GM06990 (cell line): ENCODE results near the gene CD52.

Experiments used
- DNase-seq: peaks from one replicate; pipeline ENCODE4 v3.0.0-alpha.2; 2011; ENCODE audit not compliant: insufficient read length; ENCODE audit errors: extremely low read depth
- H3K27me3 ChIP-seq: replicated peaks from 2 replicates; pipeline ENCODE4 v1.6.0; 2011; ENCODE audit warnings: low read length; ENCODE audit not compliant: control insufficient read depth, insufficient read depth
- H3K36me3 ChIP-seq: 2 replicates; pipeline ENCODE4 v1.5.1; 2011; ENCODE audit warnings: low read length; ENCODE audit not compliant: control insufficient read depth, insufficient read depth
- H3K4me3 ChIP-seq: replicated peaks from 2 replicates; pipeline ENCODE4 v1.5.1; 2011; ENCODE audit warnings: low read depth, mild to moderate bottlenecking, control low read depth, low read length
- TF ChIP-seq, protein P1 (sequence below): IDR thresholded peaks from 2 replicates; pipeline ENCODE4 v1.5.1; 2011; ENCODE audit warnings: low read length, control low read depth, mild to moderate bottlenecking, inconsistent platforms; ENCODE audit not compliant: insufficient read depth, poor library complexity, severe bottlenecking

The CD52 gene

DNA sequence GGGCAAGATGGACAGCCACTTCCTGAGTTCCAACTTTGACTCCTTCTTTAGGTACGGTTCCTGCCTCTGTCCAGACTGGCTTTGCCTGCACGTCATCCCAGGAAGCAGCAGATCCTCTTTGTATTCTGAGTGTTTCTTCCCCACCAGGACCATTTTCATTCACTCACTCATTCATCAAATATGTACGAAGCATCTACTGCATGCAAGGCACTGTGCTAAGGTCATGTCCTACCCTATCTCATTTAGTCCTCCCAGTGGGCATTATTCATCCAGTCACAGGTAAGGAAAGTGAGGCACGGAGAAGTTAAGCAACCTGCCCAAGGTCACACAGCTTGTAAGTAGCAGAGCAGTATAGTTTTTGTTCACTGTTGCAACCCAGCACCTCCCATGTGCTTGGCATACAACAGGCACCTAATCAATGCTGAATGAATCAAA lies 22.3 kb downstream of the CD52 start:
- Histone ChIP-seq H3K36me3 (no peaks in the 10 kb centered on the region), H3K27me3 (no peaks in the 10 kb centered on the region; the same call in 1 of the 2 replicates), H3K4me3 (no peak overlapping the region)
- TF ChIP-seq, protein P1, sequence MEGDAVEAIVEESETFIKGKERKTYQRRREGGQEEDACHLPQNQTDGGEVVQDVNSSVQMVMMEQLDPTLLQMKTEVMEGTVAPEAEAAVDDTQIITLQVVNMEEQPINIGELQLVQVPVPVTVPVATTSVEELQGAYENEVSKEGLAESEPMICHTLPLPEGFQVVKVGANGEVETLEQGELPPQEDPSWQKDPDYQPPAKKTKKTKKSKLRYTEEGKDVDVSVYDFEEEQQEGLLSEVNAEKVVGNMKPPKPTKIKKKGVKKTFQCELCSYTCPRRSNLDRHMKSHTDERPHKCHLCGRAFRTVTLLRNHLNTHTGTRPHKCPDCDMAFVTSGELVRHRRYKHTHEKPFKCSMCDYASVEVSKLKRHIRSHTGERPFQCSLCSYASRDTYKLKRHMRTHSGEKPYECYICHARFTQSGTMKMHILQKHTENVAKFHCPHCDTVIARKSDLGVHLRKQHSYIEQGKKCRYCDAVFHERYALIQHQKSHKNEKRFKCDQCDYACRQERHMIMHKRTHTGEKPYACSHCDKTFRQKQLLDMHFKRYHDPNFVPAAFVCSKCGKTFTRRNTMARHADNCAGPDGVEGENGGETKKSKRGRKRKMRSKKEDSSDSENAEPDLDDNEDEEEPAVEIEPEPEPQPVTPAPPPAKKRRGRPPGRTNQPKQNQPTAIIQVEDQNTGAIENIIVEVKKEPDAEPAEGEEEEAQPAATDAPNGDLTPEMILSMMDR = no peak
- DNase-seq = no peak

- Histone ChIP-seq H3K4me3 (no peak overlapping the region), H3K27me3 (no peaks in the 10 kb centered on the region; the same call in 1 of the 2 replicates), H3K36me3 (no peaks in the 10 kb centered on the region)
- TF ChIP-seq, protein P1 = no peak
- no peak for DNase-seq
Measured at GRCh38 chr1:26344147-26344920, 26.6 kb downstream of the CD52 start.

GRCh38 chr1:26345718-26346117 lies 28.0 kb downstream of the CD52 start:
- no peak overlapping the region for H3K4me3 ChIP-seq
- DNase-seq = no peak

DNA sequence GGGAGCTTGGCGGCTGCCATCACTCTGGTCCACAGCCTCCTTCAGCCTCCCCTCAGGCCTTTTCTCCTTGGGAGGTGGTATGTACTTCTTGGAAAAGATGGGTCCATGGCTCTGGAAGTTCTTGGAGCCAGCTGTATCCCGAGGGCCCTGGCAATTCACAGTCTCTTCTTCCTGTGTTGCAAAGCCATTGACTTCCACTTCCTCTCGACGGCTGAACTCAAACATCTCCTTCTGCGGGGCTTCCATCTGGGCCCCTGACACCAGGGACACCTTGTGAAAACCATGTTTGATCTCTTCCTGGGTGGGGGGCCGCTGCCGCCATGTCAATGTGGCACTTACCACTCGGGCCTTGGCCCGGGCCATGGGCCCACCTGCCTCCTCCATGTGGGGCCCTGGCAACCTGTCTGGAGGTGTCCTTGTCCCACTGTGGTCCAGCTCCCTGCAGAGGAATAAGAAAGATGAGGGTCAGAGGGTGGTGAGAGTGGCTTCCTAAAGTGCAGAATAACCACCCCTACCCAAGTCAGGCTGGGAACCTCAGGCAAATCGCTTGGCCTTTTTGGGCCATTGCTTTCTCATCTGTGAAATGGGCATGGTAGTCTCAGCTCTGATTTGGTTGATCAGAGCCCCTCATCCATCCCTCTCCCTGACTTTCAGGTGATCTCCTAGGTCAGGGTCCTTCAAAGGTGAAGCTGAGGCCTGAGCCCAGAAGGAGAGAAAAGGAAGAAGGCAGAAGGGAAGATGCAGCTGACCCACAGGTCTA lies 28.7 kb downstream of the CD52 start:
- H3K36me3 ChIP-seq = no peaks in the 10 kb centered on the region
- no peaks in the 10 kb centered on the region; the same call in 1 of the 2 replicates for H3K27me3 ChIP-seq
- no peak for DNase-seq
- TF ChIP-seq, protein P1 = no peak
- H3K4me3 ChIP-seq = no peak overlapping the region

More at GRCh38 chr1:26345718-26346117, 28.0 kb downstream of the CD52 start:
- Histone ChIP-seq H3K36me3 (no peaks in the 10 kb centered on the region), H3K27me3 (no peaks in the 10 kb centered on the region; the same call in 1 of the 2 replicates)
- TF ChIP-seq, protein P1 = no peak

DNA sequence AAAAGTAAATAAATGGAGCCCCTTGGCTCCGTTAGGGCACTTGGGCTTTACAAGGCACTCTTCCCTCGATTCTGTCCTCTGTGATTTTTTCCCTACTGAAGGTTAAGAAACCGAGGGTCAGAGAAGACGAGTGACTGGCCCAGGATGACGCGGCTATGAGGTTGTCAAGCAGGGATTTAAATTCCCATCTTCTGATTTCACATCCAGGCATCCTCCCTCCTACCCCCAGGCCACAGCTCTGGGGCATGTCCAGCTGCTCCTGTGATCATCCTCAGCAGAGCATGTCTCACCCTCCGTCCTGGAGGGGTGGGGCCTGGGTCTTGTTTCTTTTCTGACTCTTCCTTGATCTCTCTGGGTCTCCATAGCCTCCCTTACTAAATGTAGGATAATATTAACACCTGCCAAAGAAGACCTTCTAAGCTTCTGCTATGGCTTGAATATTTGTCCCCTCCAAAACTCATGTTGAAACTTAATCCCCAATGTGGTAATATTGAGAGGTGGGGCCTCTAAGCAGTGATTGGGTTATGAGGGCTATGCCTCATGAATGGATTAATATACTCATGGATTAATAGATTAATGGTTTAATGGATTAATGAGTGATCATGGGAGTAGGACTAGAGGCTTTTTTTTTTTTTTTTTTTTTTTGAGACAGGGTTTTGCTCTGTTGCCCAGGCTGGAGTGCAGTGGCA lies 31.6 kb downstream of the CD52 start:
- DNase-seq = no peak
- Histone ChIP-seq H3K4me3 (no peak overlapping the region), H3K36me3 (no peaks in the 10 kb centered on the region), H3K27me3 (no peaks in the 10 kb centered on the region; the same call in 1 of the 2 replicates)
- TF ChIP-seq, protein P1 = no peak
